Coronary artery (tissue), 2 donors: ENCODE data around the gene TPBGL.
A peak's percentile ranks its signal among the peaks of the same experiment; 100 is the strongest.

Source experiments
- DNase-seq: peaks from one replicate; pipeline ENCODE4 v3.0.0-alpha.2; 2017; ENCODE audit warnings: low spot score
- H3K27ac ChIP-seq, 2 donors: fragments of 200-600 bp; sonication (generic); one replicate each; pipeline ENCODE4 v1.5.1; 2016 to 2019
- H3K4me3 ChIP-seq: fragments of 200-600 bp; sonication (generic); 2 replicates; pipeline ENCODE4 v1.5.1; 2016; ENCODE audit warnings: mild to moderate bottlenecking, moderate library complexity
- CTCF ChIP-seq: fragments of 200-600 bp; sonication (generic); IDR thresholded peaks from one replicate; pipeline ENCODE4 v1.5.1; 2019; ENCODE audit warnings: antibody characterized with exemption

The TPBGL gene

GRCh38 chr11:75254326-75254725 is 13.8 kb downstream of the TPBGL start:
- Histone ChIP-seq H3K4me3 (no peak overlapping the region), H3K27ac (no peak overlapping the region)
- no peak for TF ChIP-seq CTCF
- DNase-seq = no peak

GRCh38 chr11:75260396-75261170 is 20.0 kb downstream of the TPBGL start:
- TF ChIP-seq CTCF = no peak
- no peak for DNase-seq
- Histone ChIP-seq H3K4me3 (no peak overlapping the region), H3K27ac (no peak overlapping the region)

DNA sequence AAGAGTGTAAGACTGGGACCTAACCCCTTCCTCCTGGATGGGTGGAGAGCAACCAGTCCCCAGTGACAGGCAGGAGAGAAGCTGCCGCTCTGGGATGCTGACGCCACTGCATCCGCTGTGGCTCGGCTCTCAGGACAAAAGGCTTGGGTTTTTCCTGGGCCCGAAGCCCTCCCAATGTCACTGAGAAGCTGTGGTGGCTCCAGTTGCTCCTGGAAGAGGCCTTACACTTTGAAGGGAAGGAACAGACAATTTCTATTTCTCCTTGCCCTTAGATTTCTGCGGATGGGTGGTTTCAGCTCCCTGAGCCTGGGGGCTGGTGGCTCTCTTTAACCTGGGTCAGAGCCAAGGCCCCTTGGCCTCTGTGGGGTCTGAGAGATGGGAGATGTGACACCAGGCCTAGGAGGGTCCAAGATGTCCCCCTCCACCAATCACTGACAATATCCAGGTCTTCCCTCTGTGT is 21.4 kb downstream of the TPBGL start:
- no peak for TF ChIP-seq CTCF
- no peak overlapping the region for H3K27ac ChIP-seq
- peak; percentile 71 for DNase-seq
- no peak overlapping the region for H3K4me3 ChIP-seq

GRCh38 chr11:75262436-75262835 is 21.9 kb downstream of the TPBGL start:
- TF ChIP-seq CTCF = no peak
- peak; percentile 65 for DNase-seq
- Histone ChIP-seq H3K4me3 (no peak overlapping the region), H3K27ac (no peak overlapping the region)

DNA sequence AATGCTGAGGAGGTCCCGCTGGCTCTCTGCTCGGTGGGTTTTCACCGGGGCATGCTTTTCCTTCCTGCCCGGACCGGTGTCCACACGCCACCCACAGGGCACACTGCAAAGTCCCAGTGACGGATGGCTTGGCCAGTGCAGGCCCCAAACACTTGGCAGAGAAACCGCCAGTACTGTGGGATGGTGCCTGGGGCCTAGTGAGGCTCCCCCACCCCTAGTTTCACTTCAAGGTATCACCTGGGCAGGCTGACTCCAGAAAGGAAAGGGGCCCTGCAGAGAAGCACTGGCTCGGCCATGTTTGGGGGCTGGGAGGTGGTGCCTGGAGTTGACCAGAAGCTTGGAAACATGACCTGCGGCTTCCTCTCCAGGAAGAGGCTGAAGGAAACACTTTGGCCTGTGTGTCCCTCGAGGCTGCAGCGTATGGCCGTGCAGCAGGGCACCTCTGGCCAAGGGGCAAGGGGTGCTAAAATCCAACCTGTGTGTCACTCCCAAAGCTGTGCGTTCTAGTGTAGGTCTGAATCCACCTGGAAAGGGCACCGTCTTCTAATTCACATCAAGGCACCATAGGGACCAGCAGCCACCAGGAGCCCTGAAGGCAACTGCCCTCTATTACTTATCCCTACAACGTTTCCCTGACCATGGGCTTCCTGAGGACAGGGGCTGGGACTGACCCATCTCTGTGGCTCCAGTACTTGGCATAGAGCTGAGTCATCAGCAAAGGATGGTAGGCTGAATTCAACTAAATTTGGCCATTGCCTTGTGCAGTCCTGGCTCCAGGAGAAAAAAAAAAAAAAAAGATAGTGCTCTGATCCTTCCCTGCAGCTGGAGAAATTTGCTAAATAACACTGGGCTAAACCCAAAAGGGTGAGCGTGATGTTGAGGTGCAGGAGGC is 22.6 kb downstream of the TPBGL start:
- TF ChIP-seq CTCF = no peak
- no peak overlapping the region for H3K27ac ChIP-seq
- no peak overlapping the region for H3K4me3 ChIP-seq
- DNase-seq = peak; percentile 71

DNA sequence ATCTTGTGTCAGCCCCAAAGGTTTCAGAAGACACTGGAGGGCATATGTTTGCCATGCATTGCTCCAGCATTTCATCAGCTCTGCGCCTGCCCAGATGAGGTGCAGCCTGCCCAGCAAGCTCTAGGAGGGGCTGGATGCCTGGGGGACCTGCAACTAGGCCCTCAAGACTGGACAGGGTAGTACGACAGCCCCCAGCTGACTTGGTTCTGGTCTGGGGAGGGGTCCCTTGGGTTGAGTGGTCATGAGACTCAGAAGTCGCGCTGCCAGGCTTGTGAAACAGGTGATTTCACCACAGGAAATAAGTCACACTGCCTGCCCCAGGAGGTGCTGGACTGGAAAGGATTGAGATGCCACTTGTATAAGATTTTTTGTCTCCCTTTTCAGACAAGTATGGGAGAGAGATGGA is 23.4 kb downstream of the TPBGL start:
- peak; percentile 71 for DNase-seq
- no peak for TF ChIP-seq CTCF
- H3K4me3 ChIP-seq = no peak overlapping the region
- H3K27ac ChIP-seq = no peak overlapping the region
